ENCODE data around the gene RPTOR. TPM values are rescaled to one million over a fixed set of nuclear protein-coding genes. Genes with fewer than 3 reads are reported as not detected.

Gene RPTOR
- total RNA-seq, 4 donors from 2014 or later: 34.1 to 65.8 (median 43.6) TPM

DNA sequence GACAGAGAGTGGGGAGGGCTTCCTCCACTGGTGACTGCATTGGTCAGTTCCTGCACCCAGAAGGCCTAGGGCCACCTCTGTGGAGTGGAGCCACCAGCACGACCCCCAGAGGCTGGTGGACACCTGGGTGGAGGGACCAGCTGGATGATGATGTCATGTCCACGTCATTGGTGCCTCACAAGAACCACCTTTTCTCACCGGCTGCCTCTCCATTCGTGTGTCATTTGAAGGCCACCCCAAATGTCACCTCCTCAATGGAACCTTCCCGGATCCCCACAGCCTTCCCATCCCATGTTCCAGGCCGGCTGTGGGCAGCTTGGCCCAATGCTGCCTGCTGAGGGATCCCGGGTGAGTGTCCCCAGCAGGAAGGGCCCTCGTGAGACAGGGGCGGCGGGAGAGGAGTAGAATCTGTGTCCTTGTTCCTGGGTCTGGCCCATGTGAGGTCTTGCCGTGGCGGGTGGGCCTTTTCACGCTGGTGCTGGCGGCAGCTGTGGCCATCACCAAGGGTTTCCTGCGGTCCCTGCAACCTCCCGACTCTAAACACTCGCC, 437.9 kb downstream of the RPTOR start:
- H3K9me3 ChIP-seq: no peaks in the 10 kb centered on the region
- 84% methylated on average over 13 of the region's 17 CpGs for WGBS
- TF ChIP-seq POLR2A (IDR thresholded peaks at IDR 0.05; ENCODE audit: low read depth) (no peak), POLR2AphosphoS5 (IDR thresholded peaks at IDR 0.05) (no peak), EP300 (IDR thresholded peaks at IDR 0.05) (no peak)
- TF ChIP-seq, protein P1, sequence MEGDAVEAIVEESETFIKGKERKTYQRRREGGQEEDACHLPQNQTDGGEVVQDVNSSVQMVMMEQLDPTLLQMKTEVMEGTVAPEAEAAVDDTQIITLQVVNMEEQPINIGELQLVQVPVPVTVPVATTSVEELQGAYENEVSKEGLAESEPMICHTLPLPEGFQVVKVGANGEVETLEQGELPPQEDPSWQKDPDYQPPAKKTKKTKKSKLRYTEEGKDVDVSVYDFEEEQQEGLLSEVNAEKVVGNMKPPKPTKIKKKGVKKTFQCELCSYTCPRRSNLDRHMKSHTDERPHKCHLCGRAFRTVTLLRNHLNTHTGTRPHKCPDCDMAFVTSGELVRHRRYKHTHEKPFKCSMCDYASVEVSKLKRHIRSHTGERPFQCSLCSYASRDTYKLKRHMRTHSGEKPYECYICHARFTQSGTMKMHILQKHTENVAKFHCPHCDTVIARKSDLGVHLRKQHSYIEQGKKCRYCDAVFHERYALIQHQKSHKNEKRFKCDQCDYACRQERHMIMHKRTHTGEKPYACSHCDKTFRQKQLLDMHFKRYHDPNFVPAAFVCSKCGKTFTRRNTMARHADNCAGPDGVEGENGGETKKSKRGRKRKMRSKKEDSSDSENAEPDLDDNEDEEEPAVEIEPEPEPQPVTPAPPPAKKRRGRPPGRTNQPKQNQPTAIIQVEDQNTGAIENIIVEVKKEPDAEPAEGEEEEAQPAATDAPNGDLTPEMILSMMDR (IDR thresholded peaks at IDR 0.05): no peak
- H3K4me3 ChIP-seq: no peak overlapping the region
- intact Hi-C loops (cut with DNase I): loop anchor here (2.0 to 10.0 kb wide), 3 partner anchors 118 to 555 kb away; no protein-coding TSS in a partner anchor
- peaks cover 0 to 9% (median 1%) of the 10 kb centered on the region in 4 donors for H3K27me3 ChIP-seq
- no peak for DNase-seq (ENCODE audit: extremely low spot score)
- peak overlapping the region in 1 of 4 donors; percentile 83 for H3K27ac ChIP-seq (replicated peaks in 1 of 4)
- H3K36me3 ChIP-seq: no peaks in the 10 kb centered on the region
- H3K4me1 ChIP-seq: peaks cover 7 to 47% (median 40%) of the 10 kb centered on the region in 4 donors

DNA sequence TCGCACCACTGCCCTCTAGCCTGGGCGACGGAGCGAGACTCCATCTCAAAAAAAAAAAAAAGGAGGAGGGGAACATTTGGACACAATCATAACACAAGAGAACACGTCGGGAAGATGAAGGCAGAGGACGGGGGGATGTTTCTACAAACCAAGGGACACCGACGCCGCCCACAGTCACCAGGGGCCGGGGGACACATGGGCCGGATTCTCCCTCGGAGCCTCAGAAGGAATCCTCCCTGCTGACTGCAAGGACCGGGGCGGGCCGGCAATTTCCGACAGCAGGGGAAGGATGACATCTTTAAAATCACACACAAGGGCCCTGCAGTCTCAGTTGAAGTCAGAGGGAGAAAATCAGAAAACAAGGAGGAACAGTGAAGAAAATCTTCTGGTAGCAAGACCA, 438.9 kb downstream of the RPTOR start:
- Histone ChIP-seq H3K27ac (replicated peaks in 1 of 4) (peak overlapping the region; percentile 63 to 83 (median 74)), H3K4me1 (peaks cover 8 to 58% (median 49%) of the 10 kb centered on the region in 4 donors), H3K27me3 (peaks cover 0 to 9% (median 1%) of the 10 kb centered on the region in 4 donors), H3K9me3 (no peaks in the 10 kb centered on the region), H3K36me3 (no peaks in the 10 kb centered on the region), H3K4me3 (no peak overlapping the region)
- intact Hi-C loops (cut with DNase I): loop anchor here (2.0 to 10.0 kb wide), 3 partner anchors 119 to 556 kb away; no protein-coding TSS in a partner anchor
- TF ChIP-seq POLR2A (IDR thresholded peaks at IDR 0.05; ENCODE audit: low read depth) (no peak), POLR2AphosphoS5 (IDR thresholded peaks at IDR 0.05) (no peak), EP300 (IDR thresholded peaks at IDR 0.05) (no peak)
- TF ChIP-seq, protein P1 (IDR thresholded peaks at IDR 0.05): no peak
- no peak for DNase-seq (ENCODE audit: extremely low spot score)
- 78% methylated on average over 17 of the region's 17 CpGs for WGBS

DNA sequence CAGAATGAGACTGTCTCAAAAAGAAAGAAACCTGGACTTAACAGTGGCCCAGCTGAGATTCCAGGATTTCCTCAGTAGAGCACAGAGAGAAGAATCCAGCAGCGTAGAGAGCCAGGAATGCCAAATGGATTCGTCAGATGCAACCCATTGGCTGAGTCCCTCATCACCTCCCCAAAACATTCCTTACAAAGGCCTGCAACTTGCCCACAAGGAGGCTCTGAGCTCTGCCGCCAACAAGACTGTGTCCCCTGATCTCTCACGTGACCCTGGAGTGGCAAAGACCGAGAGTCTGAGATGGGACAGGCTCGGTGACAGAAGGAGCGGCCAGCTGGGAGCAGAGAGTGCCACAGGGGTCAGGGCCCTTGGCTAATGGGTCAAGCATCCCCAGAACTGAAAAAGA, 440.1 kb downstream of the RPTOR start:
- intact Hi-C loops (cut with DNase I): loop anchor here (5.0 to 10.0 kb wide), 2 partner anchors 410 to 557 kb away; no protein-coding TSS in a partner anchor
- H3K36me3 ChIP-seq: no peaks in the 10 kb centered on the region
- DNase-seq (ENCODE audit: extremely low spot score): no peak
- H3K27me3 ChIP-seq: peaks cover 0 to 5% (median 1%) of the 10 kb centered on the region in 4 donors
- 48% methylated on average over 5 of the region's 7 CpGs for WGBS
- TF ChIP-seq EP300 (IDR thresholded peaks at IDR 0.05) (no peak), POLR2AphosphoS5 (IDR thresholded peaks at IDR 0.05) (peak; percentile 46 to 73)
- TF ChIP-seq, protein P1 (IDR thresholded peaks at IDR 0.05): peak in 2 of 3 experiments; percentile 11 to 30
- H3K4me3 ChIP-seq: no peak overlapping the region
- no peaks in the 10 kb centered on the region for H3K9me3 ChIP-seq
- H3K4me1 ChIP-seq: peaks cover 19 to 67% (median 58%) of the 10 kb centered on the region in 4 donors
- peak overlapping the region; percentile 63 to 83 (median 74) for H3K27ac ChIP-seq (replicated peaks in 1 of 4)

DNA sequence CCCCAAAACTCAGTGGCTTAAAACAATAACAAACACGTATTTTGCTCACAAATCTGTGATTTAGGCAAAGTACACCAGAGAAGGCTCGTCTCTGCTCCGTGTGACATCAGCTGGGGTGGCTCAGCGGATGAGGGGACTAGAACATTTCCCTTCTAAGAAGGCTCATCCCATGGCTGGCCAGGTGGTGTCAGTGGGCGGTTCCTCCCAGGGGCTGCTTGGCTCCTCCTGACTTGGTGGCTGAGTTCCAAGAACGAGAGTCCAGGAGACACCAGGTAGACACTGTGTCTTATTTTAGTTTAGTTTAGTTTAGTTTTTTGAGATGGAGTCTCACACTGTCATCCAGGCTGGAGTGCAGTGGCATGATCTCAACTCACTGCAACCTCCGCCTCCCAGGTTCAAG, 441.4 kb downstream of the RPTOR start:
- H3K4me1 ChIP-seq: peaks cover 19 to 59% (median 55%) of the 10 kb centered on the region in 4 donors
- H3K36me3 ChIP-seq: no peaks in the 10 kb centered on the region
- intact Hi-C loops (cut with DNase I): loop anchor here (10.0 kb wide), 1 partner anchor 411 kb away; no protein-coding TSS in a partner anchor
- no peaks in the 10 kb centered on the region for H3K9me3 ChIP-seq
- H3K4me3 ChIP-seq: no peak overlapping the region
- no peak for DNase-seq (ENCODE audit: extremely low spot score)
- peak overlapping the region in 3 of 4 donors; percentile 27 to 83 (median 76) for H3K27ac ChIP-seq (replicated peaks in 1 of 4)
- WGBS: 83% methylated on average over 7 of the region's 7 CpGs
- H3K27me3 ChIP-seq: peaks cover 0 to 1% (median 0%) of the 10 kb centered on the region in 4 donors
- TF ChIP-seq, protein P1 (IDR thresholded peaks at IDR 0.05): no peak
- no peak for TF ChIP-seq POLR2AphosphoS5 (IDR thresholded peaks at IDR 0.05)
- TF ChIP-seq EP300 (IDR thresholded peaks at IDR 0.05): no peak
- TF ChIP-seq POLR2A (IDR thresholded peaks at IDR 0.05; ENCODE audit: low read depth): no peak

All from esophagus muscularis mucosa (tissue), 4 donors.